GM23338 (cell line): ENCODE measurements around the gene B4GALT5. TPM values are rescaled to one million over a fixed set of nuclear protein-coding genes. Genes with fewer than 3 reads are reported as not detected.
"Not testable (repeated sequence)": the region's sequence is repeated elsewhere in the genome, so short reads cannot be mapped to it uniquely, and the experiment has no call there.

Experiments used
- ATAC-seq: fragments of 200-7000 bp; cut with Tn5 transposase; 3 replicates; pipeline ENCODE4 v1.9.1; 2020
- DNase-seq: peaks from one replicate; pipeline ENCODE4 v3.0.0-alpha.2; 2015; ENCODE audit warnings: low spot score
- H2AFZ ChIP-seq: fragments of 200-600 bp; sonication (generic); 2 replicates; pipeline ENCODE4 v1.8.0; 2016; ENCODE audit warnings: antibody characterized with exemption, mild to moderate bottlenecking, moderate library complexity
- H3F3A ChIP-seq: fragments of 200-600 bp; sonication (generic); replicated peaks from 2 replicates; pipeline ENCODE4 v1.8.0; 2017; ENCODE audit warnings: antibody characterized with exemption, mixed run types, low read depth
- H3K27ac ChIP-seq: fragments of 200-600 bp; sonication (generic); 2 replicates; pipeline ENCODE4 v1.6.1; 2016; ENCODE audit warnings: low read depth
- H3K27me3 ChIP-seq: fragments of 200-600 bp; sonication (generic); 2 replicates; pipeline ENCODE4 v1.8.0; 2016; ENCODE audit warnings: mild to moderate bottlenecking, mixed run types, moderate library complexity; ENCODE audit not compliant: insufficient read depth
- H3K36me3 ChIP-seq: fragments of 200-600 bp; sonication (generic); 2 replicates; pipeline ENCODE4 v1.8.0; 2016; ENCODE audit warnings: mild to moderate bottlenecking; ENCODE audit not compliant: insufficient read depth
- H3K4me1 ChIP-seq: fragments of 200-600 bp; sonication (generic); 2 replicates; pipeline ENCODE4 v1.8.0; 2016; ENCODE audit warnings: mild to moderate bottlenecking, moderate library complexity; ENCODE audit not compliant: insufficient read depth
- H3K4me2 ChIP-seq: fragments of 200-600 bp; sonication (generic); 2 replicates; pipeline ENCODE4 v1.7.1; 2017; ENCODE audit warnings: mixed run types
- H3K4me3 ChIP-seq: fragments of 200-600 bp; sonication (generic); 2 replicates; pipeline ENCODE4 v1.6.1; 2016; ENCODE audit warnings: mixed run types
- H3K79me2 ChIP-seq: fragments of 200-600 bp; sonication (generic); replicated peaks from 2 replicates; pipeline ENCODE4 v1.8.0; 2017; ENCODE audit warnings: mild to moderate bottlenecking; ENCODE audit not compliant: insufficient read depth
- H3K9me2 ChIP-seq: fragments of 200-600 bp; sonication (generic); 2 replicates; pipeline ENCODE4 v1.8.0; 2017; ENCODE audit not compliant: insufficient read depth
- H4K20me1 ChIP-seq: fragments of 200-600 bp; sonication (generic); replicated peaks from 2 replicates; pipeline ENCODE4 v1.8.0; 2017; ENCODE audit warnings: mild to moderate bottlenecking; ENCODE audit not compliant: insufficient read depth
- H3K27ac Mint-ChIP-seq: 2 replicates; pipeline ENCODE4 v1.8.0; 2020; ENCODE audit warnings: inconsistent platforms, mild to moderate bottlenecking, moderate library complexity, mixed read lengths
- H3K27me3 Mint-ChIP-seq: 3 replicates; pipeline ENCODE4 v1.8.0; 2022; ENCODE audit warnings: low read depth, mild to moderate bottlenecking, moderate library complexity, mixed read lengths, inconsistent platforms; ENCODE audit not compliant: insufficient read depth, poor library complexity
- H3K36me3 Mint-ChIP-seq: 3 replicates; pipeline ENCODE4 v1.8.0; 2021; ENCODE audit warnings: low read depth, mild to moderate bottlenecking, inconsistent platforms, moderate library complexity, mixed read lengths
- H3K4me1 Mint-ChIP-seq: 3 replicates; pipeline ENCODE4 v1.8.0; 2020; ENCODE audit warnings: mild to moderate bottlenecking, inconsistent platforms, mixed read lengths
- H3K4me3 Mint-ChIP-seq: 3 replicates; pipeline ENCODE4 v1.8.0; 2021; ENCODE audit warnings: moderate library complexity, mild to moderate bottlenecking, inconsistent platforms, mixed read lengths
- H3K9me3 Mint-ChIP-seq: 3 replicates; pipeline ENCODE4 v1.8.0; 2020; ENCODE audit warnings: moderate library complexity, mild to moderate bottlenecking, inconsistent platforms, mixed read lengths
- CREB1 ChIP-seq: fragments of 250-450 bp; sonication (Bioruptor Pico); IDR thresholded peaks from 2 replicates; pipeline ENCODE4 v1.5.0; 2020; ENCODE audit warnings: low read depth, mild to moderate bottlenecking, moderate library complexity
- EZH2 ChIP-seq: fragments of 200-600 bp; sonication (generic); IDR thresholded peaks from one replicate; pipeline ENCODE4 v1.8.0; 2017; ENCODE audit warnings: antibody characterized with exemption, mild to moderate bottlenecking, low read depth; ENCODE audit not compliant: unreplicated experiment
- EZH2phosphoT487 ChIP-seq: fragments of 200-600 bp; sonication (generic); IDR thresholded peaks from one replicate; pipeline ENCODE4 v1.8.1; 2018; ENCODE audit warnings: antibody characterized with exemption; ENCODE audit not compliant: unreplicated experiment
- JUNB ChIP-seq: IDR thresholded peaks from one replicate; pipeline ENCODE4 v1.6.1; 2016; ENCODE audit warnings: antibody characterized with exemption; ENCODE audit not compliant: unreplicated experiment
- POLR2AphosphoS5 ChIP-seq: IDR thresholded peaks from 2 replicates; pipeline ENCODE4 v1.6.1; 2016; ENCODE audit warnings: antibody characterized with exemption, low read depth
- polyA plus RNA-seq: library from polyadenylated mRNA; unstranded; fragments of >200 nt; fragmentation: Nextera tagmentation; extraction: Ambion mirVana; gene quantifications from 2 replicates; pipeline ENCODE4 v1.2.1, GENCODE V29; 2016
- total RNA-seq: library from RNA; depleted of rRNA; stranded (reverse); fragments of >200 nt; shearing (Covaris generic); gene quantifications from 2 replicates; pipeline ENCODE4 v1.2.3, GENCODE V29; 2014
- TF ChIP-seq, protein P1 (sequence below): IDR thresholded peaks from 2 replicates; pipeline ENCODE4 v1.6.1; 2016; ENCODE audit warnings: antibody characterized with exemption
- TF ChIP-seq, protein P2 (sequence below), 2 experiments: fragments of 200-600 bp in 1 of 2; sonication (generic) in 1 of 2; conservative IDR thresholded peaks; 2 replicates each; pipeline versions ENCODE4 v1.5.1 to v1.6.1; 2016 to 2017; ENCODE audit warnings: antibody characterized with exemption in 2 of 2, low read depth in 2 of 2, mild to moderate bottlenecking in 2 of 2, moderate library complexity in 1 of 2

The B4GALT5 gene
- total and polyA plus RNA-seq, 2 experiments from 2014 or later, result 19.1 to 50.3 TPM

DNA sequence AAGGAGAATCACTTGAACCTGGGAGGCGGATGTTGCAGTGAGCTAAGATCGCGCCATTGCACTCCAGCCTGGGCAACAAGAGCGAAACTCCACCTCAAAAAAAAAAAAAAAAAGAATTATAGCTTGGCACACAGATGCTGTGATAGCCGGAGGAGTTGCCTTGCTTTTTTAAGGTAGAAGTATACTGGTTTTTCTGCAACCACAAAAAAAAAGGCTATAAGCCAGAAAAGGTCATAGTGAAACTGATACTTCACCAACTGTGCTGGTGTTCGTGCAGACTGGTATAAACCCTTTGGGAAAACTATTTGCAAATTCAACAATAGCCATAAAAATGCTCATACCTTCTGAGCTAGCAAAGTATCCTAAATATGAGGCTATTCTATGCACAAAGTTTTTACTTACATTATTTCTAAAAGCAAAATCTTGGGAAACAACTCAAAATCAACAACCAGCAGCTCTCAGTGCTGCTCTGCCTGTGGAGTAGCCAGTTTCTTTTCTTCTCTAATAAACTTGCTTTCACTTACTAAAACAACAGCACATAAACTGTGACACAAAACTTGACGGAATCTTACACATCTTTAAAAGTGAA is 44.0 kb downstream of the B4GALT5 start (continued):
- TF ChIP-seq, protein P1, sequence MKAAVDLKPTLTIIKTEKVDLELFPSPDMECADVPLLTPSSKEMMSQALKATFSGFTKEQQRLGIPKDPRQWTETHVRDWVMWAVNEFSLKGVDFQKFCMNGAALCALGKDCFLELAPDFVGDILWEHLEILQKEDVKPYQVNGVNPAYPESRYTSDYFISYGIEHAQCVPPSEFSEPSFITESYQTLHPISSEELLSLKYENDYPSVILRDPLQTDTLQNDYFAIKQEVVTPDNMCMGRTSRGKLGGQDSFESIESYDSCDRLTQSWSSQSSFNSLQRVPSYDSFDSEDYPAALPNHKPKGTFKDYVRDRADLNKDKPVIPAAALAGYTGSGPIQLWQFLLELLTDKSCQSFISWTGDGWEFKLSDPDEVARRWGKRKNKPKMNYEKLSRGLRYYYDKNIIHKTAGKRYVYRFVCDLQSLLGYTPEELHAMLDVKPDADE, result no peak
- TF ChIP-seq, protein P2, sequence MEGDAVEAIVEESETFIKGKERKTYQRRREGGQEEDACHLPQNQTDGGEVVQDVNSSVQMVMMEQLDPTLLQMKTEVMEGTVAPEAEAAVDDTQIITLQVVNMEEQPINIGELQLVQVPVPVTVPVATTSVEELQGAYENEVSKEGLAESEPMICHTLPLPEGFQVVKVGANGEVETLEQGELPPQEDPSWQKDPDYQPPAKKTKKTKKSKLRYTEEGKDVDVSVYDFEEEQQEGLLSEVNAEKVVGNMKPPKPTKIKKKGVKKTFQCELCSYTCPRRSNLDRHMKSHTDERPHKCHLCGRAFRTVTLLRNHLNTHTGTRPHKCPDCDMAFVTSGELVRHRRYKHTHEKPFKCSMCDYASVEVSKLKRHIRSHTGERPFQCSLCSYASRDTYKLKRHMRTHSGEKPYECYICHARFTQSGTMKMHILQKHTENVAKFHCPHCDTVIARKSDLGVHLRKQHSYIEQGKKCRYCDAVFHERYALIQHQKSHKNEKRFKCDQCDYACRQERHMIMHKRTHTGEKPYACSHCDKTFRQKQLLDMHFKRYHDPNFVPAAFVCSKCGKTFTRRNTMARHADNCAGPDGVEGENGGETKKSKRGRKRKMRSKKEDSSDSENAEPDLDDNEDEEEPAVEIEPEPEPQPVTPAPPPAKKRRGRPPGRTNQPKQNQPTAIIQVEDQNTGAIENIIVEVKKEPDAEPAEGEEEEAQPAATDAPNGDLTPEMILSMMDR (conservative IDR thresholded peaks at IDR 0.05; ENCODE audit: low read depth in 2 of 2), result no peak
- TF ChIP-seq EZH2, result no peak

DNA sequence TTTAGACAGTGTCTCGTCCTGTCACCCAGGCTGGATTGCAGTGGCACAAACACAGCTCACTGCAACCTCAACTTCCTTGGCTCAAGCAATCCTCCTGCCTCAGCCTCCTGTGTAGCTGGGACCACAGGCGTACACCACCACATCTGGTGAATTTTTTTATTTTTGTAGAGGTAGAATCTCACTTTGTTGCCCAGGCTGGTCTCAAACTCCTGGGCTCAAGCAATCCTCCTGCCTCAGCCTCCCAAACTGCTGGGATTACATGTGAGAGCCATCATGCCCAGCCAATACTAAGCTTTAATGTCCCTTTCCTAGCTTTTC is 44.8 kb downstream of the B4GALT5 start:
- not testable (repeated sequence) for H3K4me3 ChIP-seq, H3K27ac ChIP-seq, H3K4me2 ChIP-seq, H3F3A ChIP-seq, H3K9me3 Mint-ChIP-seq, ATAC-seq, H3K27me3 Mint-ChIP-seq, H3K36me3 ChIP-seq, H3K9me2 ChIP-seq, H3K4me3 Mint-ChIP-seq, DNase-seq, H3K27me3 ChIP-seq, H2AFZ ChIP-seq, H3K36me3 Mint-ChIP-seq
- Mint-ChIP-seq H3K4me1 (peaks cover 59% of the 10 kb centered on the region), H3K27ac (peak overlapping the region; percentile 46; the same call in 1 of the 2 replicates)
- Histone ChIP-seq H3K79me2 (peaks cover 99% of the 10 kb centered on the region), H3K4me1 (peaks cover 42% of the 10 kb centered on the region), H4K20me1 (peaks cover 85% of the 10 kb centered on the region)

DNA sequence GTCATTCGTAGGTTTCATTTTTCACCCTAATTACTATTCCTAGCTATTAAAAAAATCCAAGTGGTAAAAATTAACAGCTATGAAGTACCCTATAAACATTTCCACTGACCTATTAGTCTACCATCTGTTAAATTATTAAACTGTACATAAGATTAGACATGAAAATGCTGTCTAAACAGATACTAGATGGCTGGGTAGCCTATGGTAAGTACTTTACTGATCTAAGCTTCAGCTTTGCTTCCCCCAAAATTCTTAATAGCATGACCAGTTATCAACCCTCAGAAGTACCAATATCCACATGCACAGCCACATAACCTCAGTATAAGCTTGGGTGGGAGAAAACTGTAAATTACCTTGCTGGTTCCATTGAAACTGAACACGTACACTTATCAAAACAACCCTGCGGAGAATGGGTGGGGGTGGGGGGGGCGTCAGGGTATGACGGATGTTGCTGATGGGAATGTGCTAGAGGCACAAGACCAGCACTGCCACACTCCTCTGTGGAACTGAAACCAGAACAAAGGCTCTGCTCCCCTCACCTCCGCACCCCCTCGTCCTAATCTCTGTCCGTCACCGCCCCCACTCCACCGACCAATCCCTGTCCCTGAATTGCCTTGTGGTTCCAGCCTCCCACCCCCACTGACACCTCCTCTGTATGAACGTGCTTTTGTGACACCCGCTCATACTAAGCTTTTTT is 45.3 kb downstream of the B4GALT5 start:
- H3K4me2 ChIP-seq, result no peak overlapping the region
- no peak overlapping the region for H3K27ac ChIP-seq
- H2AFZ ChIP-seq, result no peak overlapping the region
- no peaks in the 10 kb centered on the region for H3K36me3 ChIP-seq
- no peak overlapping the region for H3K4me3 ChIP-seq
- H3K36me3 Mint-ChIP-seq, result no peaks in the 10 kb centered on the region
- no peak for DNase-seq
- H3F3A ChIP-seq, result no peaks in the 10 kb centered on the region
- H3K9me2 ChIP-seq, result no peaks in the 10 kb centered on the region
- H3K9me3 Mint-ChIP-seq, result no peaks in the 10 kb centered on the region
- ATAC-seq, result peak; percentile 59
- H3K4me1 ChIP-seq, result peaks cover 43% of the 10 kb centered on the region
- TF ChIP-seq CREB1 (CRISPR knock-in tag) (no peak), EZH2phosphoT487 (no peak), POLR2AphosphoS5 (no peak), JUNB (no peak)
- peaks cover 56% of the 10 kb centered on the region for H3K4me1 Mint-ChIP-seq
- H3K27me3 ChIP-seq, result no peaks in the 10 kb centered on the region
- H4K20me1 ChIP-seq, result peaks cover 83% of the 10 kb centered on the region
- no peak overlapping the region for H3K4me3 Mint-ChIP-seq
- H3K27ac Mint-ChIP-seq, result peak overlapping the region; percentile 46; the same call in 1 of the 2 replicates
- peaks cover 98% of the 10 kb centered on the region for H3K79me2 ChIP-seq
- H3K27me3 Mint-ChIP-seq, result peaks cover 6% of the 10 kb centered on the region
